ENCODE measurements around the gene HSP90AB1. TPM values are rescaled to one million over a fixed set of nuclear protein-coding genes. Genes with fewer than 3 reads are reported as not detected.

Gene HSP90AB1
- total RNA-seq, 4 donors from 2014 or later = 105 to 371 (median 242) TPM

- H3K36me3 ChIP-seq = no peaks in the 10 kb centered on the region
- H3K9me3 ChIP-seq = no peaks in the 10 kb centered on the region
- peaks cover 0 to 17% (median 13%) of the 10 kb centered on the region in 4 donors for H3K4me1 ChIP-seq
- no peak overlapping the region for H3K4me3 ChIP-seq
- no peak for DNase-seq
- no peak for TF ChIP-seq POLR2A (IDR thresholded peaks at IDR 0.05)
- intact Hi-C loops (cut with DNase I; ENCODE audit: low total_unique reads) = loop anchor here (10.0 kb wide), 1 partner anchor 63 kb away; no protein-coding TSS in a partner anchor
- in situ Hi-C loops (cut with MboI; ENCODE audit: low pct_ligation_motif_present in 1 of 4, low pct_unique_long_range_greater_than_20kb in 1 of 4, low sequenced_read_pairs in 3 of 4) = no loop called here
- no peak overlapping the region for H3K27ac ChIP-seq
- peaks cover 81% of the 10 kb centered on the region for H3K27me3 ChIP-seq
- 82% methylated on average over 6 of the region's 6 CpGs; no CpG with 5 or more reads in 1 of the 2 donors for WGBS, 2 donors (ENCODE audit: low coverage in 1 of 2)
Observed at GRCh38 chr6:44271406-44271723, 24.5 kb downstream of the HSP90AB1 start.

GRCh38 chr6:44271914-44272313 lies 25.0 kb downstream of the HSP90AB1 start:
- peaks cover 86% of the 10 kb centered on the region for H3K27me3 ChIP-seq
- TF ChIP-seq EP300 (IDR thresholded peaks at IDR 0.05; ENCODE audit: low read depth) (no peak), CTCF (IDR thresholded peaks at IDR 0.05) (no peak), POLR2A (IDR thresholded peaks at IDR 0.05) (no peak), POLR2AphosphoS5 (IDR thresholded peaks at IDR 0.05) (no peak)
- H3K4me3 ChIP-seq = no peak overlapping the region
- no peaks in the 10 kb centered on the region for H3K36me3 ChIP-seq
- no peak overlapping the region for H3K27ac ChIP-seq
- 44 to 64% methylated on average over 2 to 3 of the region's 3 CpGs for WGBS, 2 donors (ENCODE audit: low coverage in 1 of 2)
- intact Hi-C loops (cut with DNase I; ENCODE audit: low total_unique reads) (loop anchor here (10.0 kb wide), 1 partner anchor 63 kb away; no protein-coding TSS in a partner anchor), in situ Hi-C loops (cut with MboI; ENCODE audit: low pct_ligation_motif_present in 1 of 4, low pct_unique_long_range_greater_than_20kb in 1 of 4, low sequenced_read_pairs in 3 of 4) (no loop called here)
- no peaks in the 10 kb centered on the region for H3K9me3 ChIP-seq
- peaks cover 0 to 18% (median 14%) of the 10 kb centered on the region in 4 donors for H3K4me1 ChIP-seq
- no peak for DNase-seq

- Histone ChIP-seq H3K27ac (no peak overlapping the region), H3K9me3 (no peaks in the 10 kb centered on the region), H3K4me3 (no peak overlapping the region), H3K36me3 (no peaks in the 10 kb centered on the region), H3K27me3 (peaks cover 92% of the 10 kb centered on the region), H3K4me1 (peaks cover 0 to 18% (median 14%) of the 10 kb centered on the region in 4 donors)
- TF ChIP-seq EP300 (IDR thresholded peaks at IDR 0.05; ENCODE audit: low read depth) (no peak), CTCF (IDR thresholded peaks at IDR 0.05) (no peak), POLR2AphosphoS5 (IDR thresholded peaks at IDR 0.05) (no peak), POLR2A (IDR thresholded peaks at IDR 0.05) (no peak)
- 60 to 88% methylated on average over 1 to 3 of the region's 3 CpGs for WGBS, 2 donors (ENCODE audit: low coverage in 1 of 2)
- DNase-seq = no peak
- intact Hi-C loops (cut with DNase I; ENCODE audit: low total_unique reads) (loop anchor here (10.0 kb wide), 1 partner anchor 62 kb away; no protein-coding TSS in a partner anchor), in situ Hi-C loops (cut with MboI; ENCODE audit: low pct_ligation_motif_present in 1 of 4, low pct_unique_long_range_greater_than_20kb in 1 of 4, low sequenced_read_pairs in 3 of 4) (no loop called here)
Observed at GRCh38 chr6:44272529-44272928, 25.6 kb downstream of the HSP90AB1 start.

DNA sequence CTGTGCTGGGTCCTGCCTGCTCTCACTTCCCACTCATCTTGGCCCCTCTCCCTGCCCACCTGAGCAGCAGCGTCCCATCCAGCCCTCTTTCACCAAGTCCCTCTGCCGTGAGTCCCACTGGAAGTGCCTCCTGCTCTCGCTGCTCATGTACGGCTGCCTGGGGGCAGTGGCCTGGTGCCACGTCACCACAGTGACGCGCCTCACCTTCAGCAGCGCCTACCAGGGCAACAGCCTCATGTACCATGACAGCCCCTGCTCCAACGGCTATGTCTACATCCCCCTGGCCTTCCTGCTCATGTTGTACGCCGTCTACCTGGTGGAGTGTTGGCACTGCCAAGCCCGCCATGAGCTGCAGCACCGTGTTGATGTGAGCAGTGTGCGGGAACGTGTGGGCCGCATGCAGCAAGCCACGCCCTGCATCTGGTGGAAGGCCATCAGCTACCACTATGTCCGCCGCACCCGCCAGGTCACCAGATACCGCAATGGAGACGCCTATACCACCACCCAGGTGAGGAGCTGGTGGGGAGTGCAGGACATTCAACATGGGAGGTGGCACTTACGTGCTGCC lies 26.2 kb downstream of the HSP90AB1 start:
- Histone ChIP-seq H3K27ac (no peak overlapping the region), H3K9me3 (no peaks in the 10 kb centered on the region), H3K4me3 (no peak overlapping the region), H3K4me1 (peaks cover 0 to 18% (median 14%) of the 10 kb centered on the region in 4 donors), H3K36me3 (no peaks in the 10 kb centered on the region), H3K27me3 (peaks cover 98% of the 10 kb centered on the region)
- intact Hi-C loops (cut with DNase I; ENCODE audit: low total_unique reads) (loop anchor here (10.0 kb wide), 1 partner anchor 62 kb away; no protein-coding TSS in a partner anchor), in situ Hi-C loops (cut with MboI; ENCODE audit: low pct_ligation_motif_present in 1 of 4, low pct_unique_long_range_greater_than_20kb in 1 of 4, low sequenced_read_pairs in 3 of 4) (no loop called here)
- 81% methylated on average over 23 of the region's 23 CpGs; no CpG with 5 or more reads in 1 of the 2 donors for WGBS, 2 donors (ENCODE audit: low coverage in 1 of 2)
- no peak for DNase-seq
- TF ChIP-seq CTCF (IDR thresholded peaks at IDR 0.05) (no peak), EP300 (IDR thresholded peaks at IDR 0.05; ENCODE audit: low read depth) (no peak)

DNA sequence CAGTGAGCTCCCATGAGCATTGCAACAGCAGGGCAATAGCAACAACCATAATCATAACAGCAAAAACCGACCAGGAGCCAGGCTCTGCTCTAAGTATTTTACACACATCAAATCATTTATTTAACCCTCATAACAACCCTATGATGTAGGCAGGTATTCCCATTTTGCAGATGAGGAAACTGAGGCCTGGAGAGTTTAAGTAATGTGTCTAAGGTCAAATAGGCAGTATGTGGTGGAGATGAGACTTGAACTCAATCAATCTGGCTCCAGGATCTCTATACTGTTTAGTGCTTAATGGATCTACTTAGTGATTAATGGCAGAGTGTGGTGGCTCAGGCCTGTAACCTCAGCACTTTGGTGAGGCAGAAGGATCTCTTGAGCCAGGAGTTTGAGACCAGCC lies 26.7 kb downstream of the HSP90AB1 start:
- no peaks in the 10 kb centered on the region for H3K9me3 ChIP-seq
- H3K36me3 ChIP-seq = no peaks in the 10 kb centered on the region
- H3K27ac ChIP-seq = no peak overlapping the region
- H3K4me3 ChIP-seq = no peak overlapping the region
- DNase-seq = no peak
- H3K4me1 ChIP-seq = peaks cover 0 to 18% (median 14%) of the 10 kb centered on the region in 4 donors
- peaks cover 96% of the 10 kb centered on the region for H3K27me3 ChIP-seq
- intact Hi-C loops (cut with DNase I; ENCODE audit: low total_unique reads) = loop anchor here (10.0 kb wide), 1 partner anchor 61 kb away; no protein-coding TSS in a partner anchor
- 47% methylated on average over 1 of the region's 1 CpG; no CpG with 5 or more reads in 1 of the 2 donors for WGBS, 2 donors (ENCODE audit: low coverage in 1 of 2)
- in situ Hi-C loops (cut with MboI; ENCODE audit: low pct_ligation_motif_present in 1 of 4, low pct_unique_long_range_greater_than_20kb in 1 of 4, low sequenced_read_pairs in 3 of 4) = no loop called here
- TF ChIP-seq POLR2A (IDR thresholded peaks at IDR 0.05) (no peak), POLR2AphosphoS5 (IDR thresholded peaks at IDR 0.05) (no peak), EP300 (IDR thresholded peaks at IDR 0.05; ENCODE audit: low read depth) (no peak), CTCF (IDR thresholded peaks at IDR 0.05) (no peak)
